SK-N-SH (cell line): ENCODE measurements around the gene LINGO3. TPM values are rescaled to one million over a fixed set of nuclear protein-coding genes. Genes with fewer than 3 reads are reported as not detected.
A peak's percentile ranks its signal among the peaks of the same experiment; 100 is the strongest.

Experiments used
- CTCF ChIA-PET: fragments of 300-600, 350-600 bp; formaldehyde crosslinking; extraction: SDS; loops from one replicate; lab custom pipeline; 2021; lab: Yijun Ruan, JAX
- POLR2A ChIA-PET: fragments of 350-600 bp; sonication (Branson Sonifier 250); formaldehyde crosslinking; extraction: SDS; loops from one replicate; lab custom pipeline; 2020; ENCODE audit warnings: antibody characterized with exemption, inconsistent platforms; lab: Yijun Ruan, JAX
- DNase-seq: peaks from one replicate; pipeline ENCODE4 v3.0.0; 2012
- H2AFZ ChIP-seq: fragments of 200-600 bp; sonication (generic); 2 replicates; pipeline ENCODE4 v1.8.1; 2016; ENCODE audit warnings: antibody characterized with exemption, mild to moderate bottlenecking, low read depth
- H3F3A ChIP-seq: fragments of 200-600 bp; sonication (generic); replicated peaks from 2 replicates; pipeline ENCODE3; 2016; ENCODE audit warnings: antibody characterized with exemption, mild to moderate bottlenecking; ENCODE audit not compliant: insufficient read depth
- H3K27ac ChIP-seq, 2 experiments: fragments of 200-500 bp in 1 of 2; fragments of 200-600 bp in 1 of 2; sonication (Bioruptor generic) in 1 of 2; sonication (generic), shearing (Covaris generic) in 1 of 2; 2 replicates each; pipeline versions ENCODE4 v1.5.1 to v1.6.1; 2014 to 2016; ENCODE audit warnings: low read depth in 2 of 2, inconsistent platforms in 1 of 2, low read length in 1 of 2, mild to moderate bottlenecking in 1 of 2, mixed read lengths in 1 of 2
- H3K27me3 ChIP-seq: fragments of 200-600 bp; sonication (generic), shearing (Covaris generic); 2 replicates; pipeline ENCODE4 v1.6.1; 2016; ENCODE audit warnings: mixed run types; ENCODE audit not compliant: insufficient read depth
- H3K36me3 ChIP-seq, 2 experiments: fragments of 200-500 bp in 1 of 2; fragments of 200-600 bp in 1 of 2; sonication (Bioruptor generic) in 1 of 2; sonication (generic) in 1 of 2; replicated peaks in 1 of 2; 2 replicates each; pipeline versions ENCODE3 to v1.5.1; 2014 to 2016; ENCODE audit warnings: low read length in 1 of 2, mild to moderate bottlenecking in 1 of 2; ENCODE audit not compliant: insufficient read depth in 2 of 2, control insufficient read depth in 1 of 2
- H3K4me1 ChIP-seq, 2 experiments: fragments of 200-500 bp in 1 of 2; fragments of 200-600 bp in 1 of 2; sonication (Bioruptor generic) in 1 of 2; sonication (generic), shearing (Covaris generic) in 1 of 2; 2 replicates each; pipeline versions ENCODE4 v1.5.1 to v1.6.1; 2014 to 2016; ENCODE audit warnings: low read depth in 1 of 2, low read length in 1 of 2, mixed run types in 1 of 2; ENCODE audit not compliant: insufficient read depth in 2 of 2, control insufficient read depth in 1 of 2
- H3K4me2 ChIP-seq: fragments of 200-600 bp; sonication (generic), shearing (Covaris generic); 2 replicates; pipeline ENCODE4 v1.6.1; 2017; ENCODE audit warnings: mixed run types
- H3K4me3 ChIP-seq, 2 experiments: fragments of 200-500 bp in 1 of 2; fragments of 200-600 bp in 1 of 2; sonication (Bioruptor generic) in 1 of 2; sonication (generic), shearing (Covaris generic) in 1 of 2; 2 replicates each; pipeline versions ENCODE4 v1.5.1 to v1.8.1; 2014 to 2016; ENCODE audit warnings: low read depth in 2 of 2, inconsistent platforms in 1 of 2, low read length in 1 of 2, mild to moderate bottlenecking in 1 of 2, mixed read lengths in 1 of 2, moderate library complexity in 1 of 2
- H3K79me2 ChIP-seq: fragments of 200-600 bp; sonication (generic); 2 replicates; pipeline ENCODE4 v1.8.1; 2017; ENCODE audit warnings: mild to moderate bottlenecking; ENCODE audit not compliant: insufficient read depth
- H3K9ac ChIP-seq: fragments of 200-600 bp; sonication (generic); 2 replicates; pipeline ENCODE4 v1.6.1; 2017; ENCODE audit warnings: mixed run types
- H3K9me2 ChIP-seq: fragments of 200-600 bp; sonication (generic); 2 replicates; pipeline ENCODE4 v1.6.1; 2017; ENCODE audit warnings: mixed run types
- H3K9me3 ChIP-seq: fragments of 200-600 bp; sonication (generic); 2 replicates; pipeline ENCODE4 v1.6.1; 2017; ENCODE audit warnings: mixed run types, mild to moderate bottlenecking, moderate library complexity
- H4K20me1 ChIP-seq: fragments of 200-600 bp; sonication (generic); 2 replicates; pipeline ENCODE4 v1.6.1; 2017; ENCODE audit warnings: mild to moderate bottlenecking, mixed run types; ENCODE audit not compliant: insufficient read depth
- CHD2 ChIP-seq: fragments of 150-350 bp; IDR thresholded peaks from 2 replicates; pipeline ENCODE4 v1.6.1; 2018; ENCODE audit warnings: low read length; ENCODE audit not compliant: partially characterized antibody
- CTCF ChIP-seq: fragments of 200-600 bp; sonication (generic); IDR thresholded peaks from 2 replicates; pipeline ENCODE4 v1.6.1; 2017; ENCODE audit warnings: antibody characterized with exemption, mild to moderate bottlenecking, moderate library complexity
- EZH2phosphoT487 ChIP-seq: fragments of 200-600 bp; sonication (generic); IDR thresholded peaks from 2 replicates; pipeline ENCODE4 v1.6.1; 2017; ENCODE audit warnings: low read depth, mixed run types, mild to moderate bottlenecking, antibody characterized with exemption, moderate library complexity, borderline replicate concordance
- FOSL2 ChIP-seq: IDR thresholded peaks from 2 replicates; pipeline ENCODE4 v1.4.0; 2012; ENCODE audit warnings: low read depth, mild to moderate bottlenecking, moderate library complexity, borderline replicate concordance
- MAX ChIP-seq: IDR thresholded peaks from 2 replicates; pipeline ENCODE4 v1.4.0; 2012; ENCODE audit warnings: low read depth
- MEF2A ChIP-seq: IDR thresholded peaks from 2 replicates; pipeline ENCODE4 v1.4.0; 2012; ENCODE audit warnings: low read depth, borderline replicate concordance
- MXI1 ChIP-seq: IDR thresholded peaks from 2 replicates; pipeline ENCODE4 v1.6.1; 2012; ENCODE audit warnings: mild to moderate bottlenecking, low read depth, low read length, improper control_type of control experiment
- REST ChIP-seq: IDR thresholded peaks from 2 replicates; pipeline ENCODE4 v1.6.1; 2012; ENCODE audit warnings: mild to moderate bottlenecking, low read depth, low read length, moderate library complexity
- RFX5 ChIP-seq: IDR thresholded peaks from 2 replicates; pipeline ENCODE4 v1.6.1; 2012; ENCODE audit warnings: mild to moderate bottlenecking, improper control_type of control experiment, low read length
- RXRA ChIP-seq: IDR thresholded peaks from 2 replicates; pipeline ENCODE4 v1.4.0; 2012; ENCODE audit warnings: low read depth, mild to moderate bottlenecking, borderline replicate concordance
- SIN3A ChIP-seq: IDR thresholded peaks from 2 replicates; pipeline ENCODE4 v1.6.1; 2012; ENCODE audit warnings: low read depth, mild to moderate bottlenecking, low read length, moderate library complexity, borderline replicate concordance
- SMC3 ChIP-seq: IDR thresholded peaks from 2 replicates; pipeline ENCODE4 v1.6.1; 2012; ENCODE audit warnings: low read depth, low read length, improper control_type of control experiment
- TEAD4 ChIP-seq: IDR thresholded peaks from 2 replicates; pipeline ENCODE4 v1.4.0; 2012; ENCODE audit warnings: mild to moderate bottlenecking, borderline replicate concordance; ENCODE audit not compliant: insufficient read depth
- WGBS: methylation state at CpG from one replicate; pipeline ENCODE4 v1.1.6; 2017; ENCODE audit warnings: low lambda C conversion rate; 5-methylcytosine and 5-hydroxymethylcytosine counted together
- polyA plus RNA-seq, 3 experiments: library from polyadenylated mRNA; depleted of rRNA; stranded (reverse); fragments of >200 nt; gene quantifications; 2 replicates each; pipeline ENCODE4 v1.2.3, GENCODE V29; 2012

The LINGO3 gene
- polyA plus RNA-seq, 1 of the 3 experiments (the other 2 are of a cell fraction) = not detected

GRCh38 chr19:2345794-2346663 lies 38.1 kb upstream of the LINGO3 start:
- Histone ChIP-seq H3K27ac (no peak overlapping the region), H4K20me1 (no peaks in the 10 kb centered on the region), H3K27me3 (no peaks in the 10 kb centered on the region), H3K36me3 (peaks cover 0 to 14% of the 10 kb centered on the region in 2 experiments), H3K4me3 (no peak overlapping the region), H3K4me1 (no peaks in the 10 kb centered on the region; a peak in 1 of 4 replicates), H3K4me2 (no peak overlapping the region), H3K9me2 (no peaks in the 10 kb centered on the region), H3K79me2 (no peaks in the 10 kb centered on the region), H3K9ac (no peak overlapping the region), H3F3A (no peaks in the 10 kb centered on the region), H2AFZ (no peak overlapping the region), H3K9me3 (no peaks in the 10 kb centered on the region)
- TF ChIP-seq MXI1 (peak; percentile 56; the same call in 1 of the 2 replicates), MAX (no peak)
- ChIA-PET CTCF (no interaction called here), POLR2A (no interaction called here)
- DNase-seq = peak; percentile 75
- 85% methylated on average over 25 of the region's 25 CpGs for WGBS

- H3K9ac ChIP-seq = no peak overlapping the region
- no peaks in the 10 kb centered on the region for H3K27me3 ChIP-seq
- H4K20me1 ChIP-seq = no peaks in the 10 kb centered on the region
- H3F3A ChIP-seq = no peaks in the 10 kb centered on the region
- no peak overlapping the region for H3K27ac ChIP-seq
- H3K9me3 ChIP-seq = no peaks in the 10 kb centered on the region
- ChIA-PET POLR2A (no interaction called here), CTCF (no interaction called here)
- H2AFZ ChIP-seq = no peak overlapping the region
- H3K4me3 ChIP-seq = no peak overlapping the region
- 98% methylated on average over 5 of the region's 17 CpGs for WGBS
- no peak for DNase-seq
- no peak overlapping the region for H3K4me2 ChIP-seq
- peaks cover 0 to 17% of the 10 kb centered on the region in 2 experiments for H3K36me3 ChIP-seq
- no peaks in the 10 kb centered on the region for H3K9me2 ChIP-seq
- H3K4me1 ChIP-seq = no peaks in the 10 kb centered on the region; a peak in 1 of 4 replicates
- no peak for TF ChIP-seq REST
- no peak for TF ChIP-seq SIN3A
- TF ChIP-seq RFX5 = no peak
- TF ChIP-seq RXRA = no peak
- no peak for TF ChIP-seq CTCF
- no peak for TF ChIP-seq MEF2A
- no peak for TF ChIP-seq FOSL2
- no peak for TF ChIP-seq CHD2
- no peak for TF ChIP-seq TEAD4
- TF ChIP-seq EZH2phosphoT487 = no peak
- TF ChIP-seq SMC3 = no peak
- no peaks in the 10 kb centered on the region for H3K79me2 ChIP-seq
These were observed 37.1 kb upstream of the LINGO3 start for GRCh38 chr19:2345076-2345475.
